ENCODE results near the gene CCDC69. TPM values are rescaled to one million over a fixed set of nuclear protein-coding genes. Genes with fewer than 3 reads are reported as not detected.

Gene CCDC69
- total RNA-seq, 2 donors from 2014 or later, result 34.8 to 44.8 TPM

DNA sequence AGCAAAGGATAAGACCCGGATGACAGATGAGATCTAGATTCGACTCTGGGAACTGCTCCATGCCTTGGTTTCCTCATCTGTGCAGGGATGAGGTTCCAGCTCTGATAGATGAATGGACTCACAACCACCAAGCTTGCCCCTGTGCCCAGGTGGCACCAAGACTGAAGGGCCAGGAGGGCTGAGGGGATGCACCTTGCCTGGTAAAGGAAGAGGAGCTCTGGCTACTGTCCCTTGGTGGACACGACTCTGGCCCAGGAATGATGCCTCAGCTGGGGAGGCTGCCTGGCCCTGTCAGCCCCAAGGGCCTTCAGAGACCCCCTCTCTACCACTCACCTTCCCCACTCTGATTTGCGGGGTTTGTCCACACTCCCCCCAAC, 41.4 kb downstream of the CCDC69 start:
- no peak for DNase-seq
- 90 to 91% methylated on average over 3 to 4 of the region's 4 CpGs for WGBS, 2 donors
- Histone ChIP-seq H3K4me3 (no peak overlapping the region), H3K9me3 (no peaks in the 10 kb centered on the region), H3K27ac (no peak overlapping the region), H3K36me3 (replicated peaks in 1 of 2; ENCODE audit: insufficient read depth in 1 of 2, low read depth in 2 of 2) (peaks cover 0 to 1% of the 10 kb centered on the region in 2 donors), H3K4me1 (no peaks in the 10 kb centered on the region), H3K27me3 (no peaks in the 10 kb centered on the region)
- no peak for TF ChIP-seq POLR2A (IDR thresholded peaks at IDR 0.05)
- TF ChIP-seq, protein P1, sequence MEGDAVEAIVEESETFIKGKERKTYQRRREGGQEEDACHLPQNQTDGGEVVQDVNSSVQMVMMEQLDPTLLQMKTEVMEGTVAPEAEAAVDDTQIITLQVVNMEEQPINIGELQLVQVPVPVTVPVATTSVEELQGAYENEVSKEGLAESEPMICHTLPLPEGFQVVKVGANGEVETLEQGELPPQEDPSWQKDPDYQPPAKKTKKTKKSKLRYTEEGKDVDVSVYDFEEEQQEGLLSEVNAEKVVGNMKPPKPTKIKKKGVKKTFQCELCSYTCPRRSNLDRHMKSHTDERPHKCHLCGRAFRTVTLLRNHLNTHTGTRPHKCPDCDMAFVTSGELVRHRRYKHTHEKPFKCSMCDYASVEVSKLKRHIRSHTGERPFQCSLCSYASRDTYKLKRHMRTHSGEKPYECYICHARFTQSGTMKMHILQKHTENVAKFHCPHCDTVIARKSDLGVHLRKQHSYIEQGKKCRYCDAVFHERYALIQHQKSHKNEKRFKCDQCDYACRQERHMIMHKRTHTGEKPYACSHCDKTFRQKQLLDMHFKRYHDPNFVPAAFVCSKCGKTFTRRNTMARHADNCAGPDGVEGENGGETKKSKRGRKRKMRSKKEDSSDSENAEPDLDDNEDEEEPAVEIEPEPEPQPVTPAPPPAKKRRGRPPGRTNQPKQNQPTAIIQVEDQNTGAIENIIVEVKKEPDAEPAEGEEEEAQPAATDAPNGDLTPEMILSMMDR (IDR thresholded peaks at IDR 0.05), result no peak
- no peak for ATAC-seq
- intact Hi-C loops (cut with DNase I), result no loop called here

GRCh38 chr5:151181818-151182523, 41.9 kb downstream of the CCDC69 start:
- DNase-seq, result no peak

DNA sequence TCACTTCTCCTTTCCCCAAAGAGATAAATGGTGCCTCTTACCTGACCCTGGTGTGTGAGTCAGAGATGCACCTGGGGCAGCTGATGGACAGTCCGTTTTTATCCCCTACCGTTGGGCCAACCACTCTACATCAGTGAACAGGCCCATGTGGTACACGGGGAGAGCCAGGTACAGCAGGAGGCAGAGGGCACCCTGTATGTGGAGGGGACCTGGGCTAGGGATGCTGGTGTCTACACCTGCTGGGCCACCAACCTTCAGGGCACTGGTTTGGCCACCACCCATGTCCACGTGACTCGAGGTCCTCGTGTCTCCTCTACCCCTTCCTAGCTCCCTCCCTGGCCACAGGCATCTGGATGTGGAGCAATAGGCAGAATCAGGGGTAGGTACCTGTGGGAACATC, 43.6 kb downstream of the CCDC69 start:
- no peak for DNase-seq
- ATAC-seq, result no peak
- H3K9me3 ChIP-seq, result no peaks in the 10 kb centered on the region
- no peak overlapping the region for H3K4me3 ChIP-seq
- WGBS, 2 donors, result 74 to 82% methylated on average over 6 of the region's 6 CpGs
- TF ChIP-seq, protein P1 (IDR thresholded peaks at IDR 0.05), result no peak
- TF ChIP-seq POLR2A (IDR thresholded peaks at IDR 0.05), result no peak
- intact Hi-C loops (cut with DNase I), result no loop called here
- no peaks in the 10 kb centered on the region for H3K4me1 ChIP-seq
- H3K36me3 ChIP-seq (replicated peaks in 1 of 2; ENCODE audit: insufficient read depth in 1 of 2, low read depth in 2 of 2), result peaks cover 0 to 1% of the 10 kb centered on the region in 2 donors
- H3K27ac ChIP-seq, result no peak overlapping the region
- no peaks in the 10 kb centered on the region for H3K27me3 ChIP-seq

More at GRCh38 chr5:151181818-151182523, 41.9 kb downstream of the CCDC69 start:
- peaks cover 0 to 1% of the 10 kb centered on the region in 2 donors for H3K36me3 ChIP-seq (replicated peaks in 1 of 2; ENCODE audit: insufficient read depth in 1 of 2, low read depth in 2 of 2)
- H3K27ac ChIP-seq, result no peak overlapping the region
- WGBS, 2 donors, result 84 to 86% methylated on average over 3 to 4 of the region's 4 CpGs
- no peak for ATAC-seq
- no peak overlapping the region for H3K4me3 ChIP-seq
- no peak for TF ChIP-seq POLR2A (IDR thresholded peaks at IDR 0.05)
- TF ChIP-seq, protein P1 (IDR thresholded peaks at IDR 0.05), result no peak
- intact Hi-C loops (cut with DNase I), result no loop called here
- no peaks in the 10 kb centered on the region for H3K27me3 ChIP-seq
- H3K9me3 ChIP-seq, result no peaks in the 10 kb centered on the region
- no peaks in the 10 kb centered on the region for H3K4me1 ChIP-seq

DNA sequence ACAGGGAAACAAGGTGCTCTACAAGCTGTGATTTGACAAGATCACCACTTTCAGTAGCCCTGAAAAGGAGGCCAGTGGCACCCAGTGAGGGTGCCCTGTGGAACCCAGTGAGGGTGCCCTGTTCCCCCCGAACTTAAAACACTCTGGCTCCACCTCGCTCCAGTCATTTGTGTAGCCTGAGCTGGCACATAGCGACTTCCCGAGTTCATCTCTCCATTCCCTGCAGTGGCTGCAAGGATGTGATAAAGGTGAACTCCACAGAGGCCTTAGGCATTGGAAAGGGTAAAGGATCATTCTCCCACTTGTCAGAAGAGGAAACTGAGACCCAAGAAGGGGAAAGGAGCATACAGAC, 44.4 kb downstream of the CCDC69 start:
- H3K9me3 ChIP-seq, result no peaks in the 10 kb centered on the region
- ATAC-seq (no peak), DNase-seq (no peak)
- H3K4me3 ChIP-seq, result no peak overlapping the region
- WGBS, 2 donors, result 84 to 86% methylated on average over 4 of the region's 4 CpGs
- intact Hi-C loops (cut with DNase I), result no loop called here
- no peaks in the 10 kb centered on the region for H3K4me1 ChIP-seq
- TF ChIP-seq POLR2A (IDR thresholded peaks at IDR 0.05), result no peak
- TF ChIP-seq, protein P1 (IDR thresholded peaks at IDR 0.05), result no peak
- H3K27me3 ChIP-seq, result no peaks in the 10 kb centered on the region
- no peaks in the 10 kb centered on the region for H3K36me3 ChIP-seq (replicated peaks in 1 of 2; ENCODE audit: insufficient read depth in 1 of 2, low read depth in 2 of 2)
- no peak overlapping the region for H3K27ac ChIP-seq

All from body of pancreas (tissue), 4 donors.